ENCODE data around the gene KXD1.

DNA sequence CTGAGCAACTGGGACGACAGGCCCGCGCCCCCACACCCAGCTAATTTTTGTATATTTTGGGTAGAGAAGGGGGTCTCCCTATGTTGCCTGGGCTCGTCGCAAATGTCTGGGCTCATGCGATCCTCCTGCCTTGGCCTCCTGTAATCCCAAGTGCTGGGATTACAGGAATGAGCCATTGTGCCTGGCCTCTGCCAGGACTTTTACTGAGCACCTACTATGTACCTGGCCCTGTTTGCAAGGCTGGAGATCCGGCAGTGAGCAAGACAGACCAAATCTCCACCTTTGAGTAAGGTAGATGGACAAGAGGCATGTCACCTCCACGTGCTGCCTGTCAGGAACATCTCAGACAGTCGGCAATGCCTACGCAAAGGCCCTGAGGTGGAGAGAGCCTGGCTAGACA lies 21.2 kb upstream of the KXD1 start:
- TF ChIP-seq, protein P1, sequence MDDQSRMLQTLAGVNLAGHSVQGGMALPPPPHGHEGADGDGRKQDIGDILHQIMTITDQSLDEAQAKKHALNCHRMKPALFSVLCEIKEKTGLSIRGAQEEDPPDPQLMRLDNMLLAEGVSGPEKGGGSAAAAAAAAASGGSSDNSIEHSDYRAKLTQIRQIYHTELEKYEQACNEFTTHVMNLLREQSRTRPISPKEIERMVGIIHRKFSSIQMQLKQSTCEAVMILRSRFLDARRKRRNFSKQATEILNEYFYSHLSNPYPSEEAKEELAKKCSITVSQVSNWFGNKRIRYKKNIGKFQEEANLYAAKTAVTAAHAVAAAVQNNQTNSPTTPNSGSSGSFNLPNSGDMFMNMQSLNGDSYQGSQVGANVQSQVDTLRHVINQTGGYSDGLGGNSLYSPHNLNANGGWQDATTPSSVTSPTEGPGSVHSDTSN (IDR thresholded peaks at IDR 0.05) = no peak
- TF ChIP-seq, protein P2, sequence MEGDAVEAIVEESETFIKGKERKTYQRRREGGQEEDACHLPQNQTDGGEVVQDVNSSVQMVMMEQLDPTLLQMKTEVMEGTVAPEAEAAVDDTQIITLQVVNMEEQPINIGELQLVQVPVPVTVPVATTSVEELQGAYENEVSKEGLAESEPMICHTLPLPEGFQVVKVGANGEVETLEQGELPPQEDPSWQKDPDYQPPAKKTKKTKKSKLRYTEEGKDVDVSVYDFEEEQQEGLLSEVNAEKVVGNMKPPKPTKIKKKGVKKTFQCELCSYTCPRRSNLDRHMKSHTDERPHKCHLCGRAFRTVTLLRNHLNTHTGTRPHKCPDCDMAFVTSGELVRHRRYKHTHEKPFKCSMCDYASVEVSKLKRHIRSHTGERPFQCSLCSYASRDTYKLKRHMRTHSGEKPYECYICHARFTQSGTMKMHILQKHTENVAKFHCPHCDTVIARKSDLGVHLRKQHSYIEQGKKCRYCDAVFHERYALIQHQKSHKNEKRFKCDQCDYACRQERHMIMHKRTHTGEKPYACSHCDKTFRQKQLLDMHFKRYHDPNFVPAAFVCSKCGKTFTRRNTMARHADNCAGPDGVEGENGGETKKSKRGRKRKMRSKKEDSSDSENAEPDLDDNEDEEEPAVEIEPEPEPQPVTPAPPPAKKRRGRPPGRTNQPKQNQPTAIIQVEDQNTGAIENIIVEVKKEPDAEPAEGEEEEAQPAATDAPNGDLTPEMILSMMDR (IDR thresholded peaks at IDR 0.05) = no peak
- no peak for TF ChIP-seq POLR2A (IDR thresholded peaks at IDR 0.05; ENCODE audit: low read length)
- no peak for TF ChIP-seq SMC3 (IDR thresholded peaks at IDR 0.05)
- TF ChIP-seq MAFK (IDR thresholded peaks at IDR 0.05; ENCODE audit: partially characterized antibody) = no peak
- TF ChIP-seq, protein P3, sequence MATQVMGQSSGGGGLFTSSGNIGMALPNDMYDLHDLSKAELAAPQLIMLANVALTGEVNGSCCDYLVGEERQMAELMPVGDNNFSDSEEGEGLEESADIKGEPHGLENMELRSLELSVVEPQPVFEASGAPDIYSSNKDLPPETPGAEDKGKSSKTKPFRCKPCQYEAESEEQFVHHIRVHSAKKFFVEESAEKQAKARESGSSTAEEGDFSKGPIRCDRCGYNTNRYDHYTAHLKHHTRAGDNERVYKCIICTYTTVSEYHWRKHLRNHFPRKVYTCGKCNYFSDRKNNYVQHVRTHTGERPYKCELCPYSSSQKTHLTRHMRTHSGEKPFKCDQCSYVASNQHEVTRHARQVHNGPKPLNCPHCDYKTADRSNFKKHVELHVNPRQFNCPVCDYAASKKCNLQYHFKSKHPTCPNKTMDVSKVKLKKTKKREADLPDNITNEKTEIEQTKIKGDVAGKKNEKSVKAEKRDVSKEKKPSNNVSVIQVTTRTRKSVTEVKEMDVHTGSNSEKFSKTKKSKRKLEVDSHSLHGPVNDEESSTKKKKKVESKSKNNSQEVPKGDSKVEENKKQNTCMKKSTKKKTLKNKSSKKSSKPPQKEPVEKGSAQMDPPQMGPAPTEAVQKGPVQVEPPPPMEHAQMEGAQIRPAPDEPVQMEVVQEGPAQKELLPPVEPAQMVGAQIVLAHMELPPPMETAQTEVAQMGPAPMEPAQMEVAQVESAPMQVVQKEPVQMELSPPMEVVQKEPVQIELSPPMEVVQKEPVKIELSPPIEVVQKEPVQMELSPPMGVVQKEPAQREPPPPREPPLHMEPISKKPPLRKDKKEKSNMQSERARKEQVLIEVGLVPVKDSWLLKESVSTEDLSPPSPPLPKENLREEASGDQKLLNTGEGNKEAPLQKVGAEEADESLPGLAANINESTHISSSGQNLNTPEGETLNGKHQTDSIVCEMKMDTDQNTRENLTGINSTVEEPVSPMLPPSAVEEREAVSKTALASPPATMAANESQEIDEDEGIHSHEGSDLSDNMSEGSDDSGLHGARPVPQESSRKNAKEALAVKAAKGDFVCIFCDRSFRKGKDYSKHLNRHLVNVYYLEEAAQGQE (IDR thresholded peaks at IDR 0.05) = no peak
- no peak for TF ChIP-seq MYC (IDR thresholded peaks at IDR 0.05; ENCODE audit: borderline replicate concordance, low read length)
- no peak for TF ChIP-seq HOXA7 (CRISPR knock-in tag; IDR thresholded peaks at IDR 0.05)
- TF ChIP-seq, protein P4, sequence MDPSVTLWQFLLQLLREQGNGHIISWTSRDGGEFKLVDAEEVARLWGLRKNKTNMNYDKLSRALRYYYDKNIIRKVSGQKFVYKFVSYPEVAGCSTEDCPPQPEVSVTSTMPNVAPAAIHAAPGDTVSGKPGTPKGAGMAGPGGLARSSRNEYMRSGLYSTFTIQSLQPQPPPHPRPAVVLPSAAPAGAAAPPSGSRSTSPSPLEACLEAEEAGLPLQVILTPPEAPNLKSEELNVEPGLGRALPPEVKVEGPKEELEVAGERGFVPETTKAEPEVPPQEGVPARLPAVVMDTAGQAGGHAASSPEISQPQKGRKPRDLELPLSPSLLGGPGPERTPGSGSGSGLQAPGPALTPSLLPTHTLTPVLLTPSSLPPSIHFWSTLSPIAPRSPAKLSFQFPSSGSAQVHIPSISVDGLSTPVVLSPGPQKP (IDR thresholded peaks at IDR 0.05; ENCODE audit: low read depth, low read length) = no peak
- TF ChIP-seq CHD4 (IDR thresholded peaks at IDR 0.05; ENCODE audit: borderline replicate concordance) = no peak
- no peak for TF ChIP-seq NR3C1 (IDR thresholded peaks at IDR 0.05)
